ENCODE measurements around the gene MGAT4B.

DNA sequence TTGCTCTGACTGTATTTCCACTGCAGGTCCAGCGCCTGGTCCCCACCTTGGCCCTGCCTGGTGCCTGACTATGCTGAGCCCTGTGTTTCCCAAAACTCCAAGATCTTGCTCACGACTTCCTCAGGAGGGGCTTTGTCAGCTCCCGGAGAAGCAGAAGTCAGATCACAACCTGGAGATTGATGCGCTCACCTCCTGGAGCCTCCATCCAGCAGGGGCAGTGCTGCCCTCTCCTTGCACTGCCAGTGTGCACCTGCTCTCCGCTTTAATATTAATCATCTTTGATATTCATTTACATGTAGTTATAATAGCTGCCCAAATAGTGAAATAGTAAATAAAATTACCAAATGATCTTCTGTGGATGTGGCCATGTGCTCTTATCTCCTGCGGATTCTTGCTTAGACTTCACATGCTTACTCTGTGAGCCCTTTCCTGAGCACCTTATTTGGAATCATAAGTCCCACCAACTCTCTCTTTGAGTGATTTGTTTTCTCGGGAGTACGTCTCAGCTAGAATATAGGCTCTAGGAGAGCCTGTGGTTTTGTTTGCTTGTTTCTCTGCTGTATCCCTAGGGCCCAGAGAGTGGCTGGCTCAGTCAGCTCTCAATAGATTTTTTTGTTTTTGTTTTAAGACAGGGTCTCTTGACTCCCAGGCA, 56.7 kb downstream of the MGAT4B start:
- TF ChIP-seq EP300 (IDR thresholded peaks at IDR 0.05; ENCODE audit: low read depth) = no peak
- TF ChIP-seq, protein P1, sequence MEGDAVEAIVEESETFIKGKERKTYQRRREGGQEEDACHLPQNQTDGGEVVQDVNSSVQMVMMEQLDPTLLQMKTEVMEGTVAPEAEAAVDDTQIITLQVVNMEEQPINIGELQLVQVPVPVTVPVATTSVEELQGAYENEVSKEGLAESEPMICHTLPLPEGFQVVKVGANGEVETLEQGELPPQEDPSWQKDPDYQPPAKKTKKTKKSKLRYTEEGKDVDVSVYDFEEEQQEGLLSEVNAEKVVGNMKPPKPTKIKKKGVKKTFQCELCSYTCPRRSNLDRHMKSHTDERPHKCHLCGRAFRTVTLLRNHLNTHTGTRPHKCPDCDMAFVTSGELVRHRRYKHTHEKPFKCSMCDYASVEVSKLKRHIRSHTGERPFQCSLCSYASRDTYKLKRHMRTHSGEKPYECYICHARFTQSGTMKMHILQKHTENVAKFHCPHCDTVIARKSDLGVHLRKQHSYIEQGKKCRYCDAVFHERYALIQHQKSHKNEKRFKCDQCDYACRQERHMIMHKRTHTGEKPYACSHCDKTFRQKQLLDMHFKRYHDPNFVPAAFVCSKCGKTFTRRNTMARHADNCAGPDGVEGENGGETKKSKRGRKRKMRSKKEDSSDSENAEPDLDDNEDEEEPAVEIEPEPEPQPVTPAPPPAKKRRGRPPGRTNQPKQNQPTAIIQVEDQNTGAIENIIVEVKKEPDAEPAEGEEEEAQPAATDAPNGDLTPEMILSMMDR (IDR thresholded peaks at IDR 0.05) = no peak
- TF ChIP-seq POLR2A (IDR thresholded peaks at IDR 0.05) = no peak

Data from transverse colon (tissue), 3 donors.